HUES6 (cell line): ENCODE results near the gene ZBTB20.
"Not testable (repeated sequence)": the region's sequence is repeated elsewhere in the genome, so short reads cannot be mapped to it uniquely, and the experiment has no call there.

Experiments
- H3K27ac ChIP-seq: 2 replicates; pipeline ENCODE4 v1.7.0; 2013; ENCODE audit warnings: low read depth, mild to moderate bottlenecking, low read length, inconsistent platforms
- H3K27me3 ChIP-seq: 2 replicates; pipeline ENCODE4 v1.6.1; 2013; ENCODE audit warnings: low read length; ENCODE audit not compliant: control insufficient read depth, insufficient read depth
- H3K36me3 ChIP-seq: 2 replicates; pipeline ENCODE4 v1.6.1; 2013; ENCODE audit warnings: low read length; ENCODE audit not compliant: control insufficient read depth, insufficient read depth
- H3K4me1 ChIP-seq: 2 replicates; pipeline ENCODE4 v1.6.1; 2013; ENCODE audit warnings: low read length; ENCODE audit not compliant: control insufficient read depth, insufficient read depth
- H3K4me3 ChIP-seq: 2 replicates; pipeline ENCODE4 v1.5.1; 2013; ENCODE audit warnings: low read depth, low read length
- H3K9ac ChIP-seq: one replicate; pipeline ENCODE4 v1.6.1; 2013; ENCODE audit warnings: mild to moderate bottlenecking, low read length
- H3K9me3 ChIP-seq: 2 replicates; pipeline ENCODE4 v1.6.1; 2013; ENCODE audit warnings: low read depth, low read length; ENCODE audit not compliant: control insufficient read depth, insufficient read depth

ZBTB20 gene

DNA sequence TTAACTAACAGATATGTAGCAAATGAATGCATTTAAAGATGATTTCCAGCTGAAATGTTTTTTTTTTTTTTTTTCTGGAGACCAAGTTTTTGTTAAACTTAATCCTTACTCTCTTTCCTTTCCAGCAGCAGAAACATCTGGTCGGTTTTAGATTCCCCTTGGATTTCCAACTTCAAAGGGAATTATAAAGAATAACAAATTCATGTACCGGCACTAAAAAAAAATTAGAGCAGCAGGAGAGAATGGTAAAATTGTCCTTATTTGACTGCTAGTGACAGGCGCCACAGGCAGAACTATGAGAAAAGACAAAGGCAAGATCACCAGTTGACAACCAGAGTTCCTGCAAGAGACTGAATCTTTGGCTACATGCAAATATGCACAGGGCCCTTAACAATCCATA is 459.9 kb downstream of the ZBTB20 start:
- Histone ChIP-seq H3K4me1 (peaks cover 13% of the 10 kb centered on the region), H3K36me3 (no peaks in the 10 kb centered on the region), H3K9me3 (no peaks in the 10 kb centered on the region), H3K27ac (no peak overlapping the region), H3K4me3 (no peak overlapping the region), H3K27me3 (no peaks in the 10 kb centered on the region), H3K9ac (no peak overlapping the region)

DNA sequence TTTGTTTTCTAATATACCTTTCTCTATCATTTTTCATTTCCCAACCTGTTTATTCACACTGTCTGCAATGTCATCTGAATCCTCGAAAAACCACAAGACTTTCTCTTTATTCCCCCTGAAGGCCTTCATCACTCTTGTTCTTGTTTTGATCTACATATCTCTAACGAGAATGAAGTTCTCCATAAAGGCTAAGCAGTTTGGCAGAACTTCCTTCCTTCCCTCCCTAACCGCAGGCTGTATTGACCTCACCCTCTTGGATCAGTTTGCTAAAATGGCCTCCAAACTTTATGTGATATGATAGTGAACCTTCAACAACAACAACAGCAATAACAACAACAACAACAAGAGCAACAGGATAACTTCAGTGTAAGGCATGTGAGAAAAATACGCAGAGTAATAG is 460.5 kb downstream of the ZBTB20 start:
- H3K27me3 ChIP-seq = no peaks in the 10 kb centered on the region
- H3K9me3 ChIP-seq = no peaks in the 10 kb centered on the region
- no peak overlapping the region for H3K4me3 ChIP-seq
- H3K4me1 ChIP-seq = peaks cover 13% of the 10 kb centered on the region
- no peaks in the 10 kb centered on the region for H3K36me3 ChIP-seq
- H3K27ac ChIP-seq = no peak overlapping the region
- H3K9ac ChIP-seq = no peak overlapping the region

DNA sequence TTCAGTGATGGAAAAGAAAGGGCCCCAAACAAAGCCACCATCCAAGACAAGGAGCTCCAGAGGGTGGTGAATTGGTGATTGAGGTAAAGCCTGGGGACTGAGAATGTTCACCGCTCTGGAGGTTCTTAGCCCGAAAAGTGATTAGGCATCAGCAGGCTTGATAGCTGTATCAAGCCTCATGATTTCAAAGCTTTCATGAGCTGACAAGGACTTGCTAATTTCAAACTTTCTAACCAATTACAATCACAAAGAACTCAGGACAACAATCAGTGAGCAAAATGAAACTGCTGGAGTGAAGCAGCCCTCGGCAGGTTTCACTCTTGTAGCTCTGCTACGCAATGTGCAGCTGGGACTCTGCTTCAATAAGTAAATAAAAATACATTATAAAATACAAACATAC is 461.9 kb downstream of the ZBTB20 start:
- no peak overlapping the region for H3K4me3 ChIP-seq
- H3K9me3 ChIP-seq = no peaks in the 10 kb centered on the region
- no peaks in the 10 kb centered on the region for H3K27me3 ChIP-seq
- no peak overlapping the region for H3K27ac ChIP-seq
- no peak overlapping the region for H3K9ac ChIP-seq
- H3K36me3 ChIP-seq = no peaks in the 10 kb centered on the region
- H3K4me1 ChIP-seq = peaks cover 13% of the 10 kb centered on the region

- Histone ChIP-seq H3K4me1 (peaks cover 4% of the 10 kb centered on the region), H3K9me3 (peaks cover 10% of the 10 kb centered on the region), H3K9ac (no peak overlapping the region), H3K36me3 (no peaks in the 10 kb centered on the region), H3K4me3 (no peak overlapping the region), H3K27ac (no peak overlapping the region), H3K27me3 (no peaks in the 10 kb centered on the region)
Observed at GRCh38 chr3:114680299-114680698, 466.8 kb downstream of the ZBTB20 start.

- not testable (repeated sequence) for H3K36me3 ChIP-seq, H3K4me1 ChIP-seq, H3K4me3 ChIP-seq, H3K9me3 ChIP-seq, H3K27me3 ChIP-seq, H3K27ac ChIP-seq, H3K9ac ChIP-seq
Observed at GRCh38 chr3:114679773-114680172, 467.3 kb downstream of the ZBTB20 start.

GRCh38 chr3:114675104-114675503 is 472.0 kb downstream of the ZBTB20 start:
- Histone ChIP-seq H3K36me3 (no peaks in the 10 kb centered on the region), H3K4me1 (peaks cover 18% of the 10 kb centered on the region; the same call in 1 of the 2 replicates), H3K27ac (no peak overlapping the region), H3K9me3 (peaks cover 10% of the 10 kb centered on the region), H3K4me3 (no peak overlapping the region), H3K27me3 (no peaks in the 10 kb centered on the region), H3K9ac (no peak overlapping the region)

DNA sequence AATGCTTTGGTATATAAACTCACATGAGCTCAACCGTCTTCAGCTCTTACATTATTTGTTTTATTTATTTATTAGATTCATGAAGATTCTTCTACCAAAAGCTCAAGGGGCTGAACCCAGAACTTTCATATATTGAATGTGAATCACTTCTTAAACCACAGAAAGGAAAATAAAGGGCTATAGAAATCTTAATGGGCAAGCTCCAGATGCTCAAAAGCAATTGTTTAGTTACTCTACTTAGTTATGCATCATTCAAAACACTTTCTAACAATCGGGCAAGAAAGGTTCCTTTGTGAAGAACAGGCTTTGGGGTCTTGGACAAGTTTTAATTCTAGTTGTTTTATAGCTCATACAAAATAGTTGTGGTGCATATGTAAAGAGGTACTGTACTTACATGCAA is 473.1 kb downstream of the ZBTB20 start:
- H3K27ac ChIP-seq = no peak overlapping the region
- H3K4me3 ChIP-seq = no peak overlapping the region
- H3K27me3 ChIP-seq = no peaks in the 10 kb centered on the region
- H3K9ac ChIP-seq = no peak overlapping the region
- no peaks in the 10 kb centered on the region for H3K36me3 ChIP-seq
- H3K4me1 ChIP-seq = peaks cover 18% of the 10 kb centered on the region; the same call in 1 of the 2 replicates
- peaks cover 7% of the 10 kb centered on the region for H3K9me3 ChIP-seq

DNA sequence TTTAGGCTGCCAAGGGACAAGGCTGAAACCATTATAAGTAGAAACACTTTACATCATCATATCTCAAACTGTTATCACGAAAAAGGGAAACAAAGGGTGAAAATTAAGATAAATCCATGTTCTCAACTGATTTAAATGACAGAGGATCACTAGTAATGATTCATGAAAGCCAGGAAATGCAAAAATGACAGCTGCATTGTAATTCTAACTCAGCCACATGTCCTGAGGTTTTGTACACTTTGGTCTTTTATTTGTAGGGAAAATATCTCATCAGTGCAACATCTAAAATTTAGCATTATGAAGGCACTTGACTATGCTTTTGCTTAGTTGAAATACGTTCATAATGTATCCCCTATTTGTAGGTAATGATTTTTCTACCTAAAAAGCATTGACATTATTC is 473.6 kb downstream of the ZBTB20 start:
- Histone ChIP-seq H3K27ac (no peak overlapping the region), H3K4me1 (peaks cover 18% of the 10 kb centered on the region; the same call in 1 of the 2 replicates), H3K9ac (no peak overlapping the region), H3K27me3 (no peaks in the 10 kb centered on the region), H3K9me3 (peaks cover 7% of the 10 kb centered on the region), H3K4me3 (no peak overlapping the region), H3K36me3 (no peaks in the 10 kb centered on the region)

DNA sequence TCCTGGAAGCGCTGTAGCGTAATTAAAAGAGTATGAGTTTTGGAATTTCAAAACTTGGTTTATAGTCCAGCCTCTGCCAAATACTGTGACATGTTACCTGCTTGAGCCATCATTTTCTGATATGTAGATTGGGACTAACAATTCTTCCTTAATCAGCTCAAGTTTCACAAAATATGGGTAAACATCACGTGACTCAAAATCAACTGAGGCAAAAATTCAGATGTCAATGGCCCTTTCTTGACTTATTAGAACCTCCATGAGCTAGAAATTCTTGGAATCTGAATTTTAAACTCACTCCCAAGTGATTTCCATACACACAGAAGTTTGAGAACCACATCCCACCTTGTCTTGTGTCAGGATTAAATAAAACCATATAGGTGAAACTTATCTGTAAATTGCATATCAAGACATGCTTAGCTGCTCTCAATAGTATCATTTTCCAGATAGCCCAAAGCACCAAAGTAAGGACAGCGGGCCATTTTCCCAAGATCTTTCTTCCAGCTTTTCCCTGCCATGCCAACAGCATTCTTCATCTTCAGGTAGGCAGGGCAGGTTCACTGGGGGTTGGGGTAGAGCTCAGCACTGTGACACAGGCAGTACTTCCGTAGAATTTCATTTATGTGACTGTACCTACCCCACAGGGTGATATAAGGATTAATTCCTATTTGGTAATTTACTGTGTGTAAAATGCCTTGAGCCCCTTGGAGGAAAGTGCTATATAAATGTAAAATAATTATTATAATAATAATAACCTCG is 474.2 kb downstream of the ZBTB20 start:
- Histone ChIP-seq H3K4me3 (no peak overlapping the region), H3K27ac (no peak overlapping the region), H3K9me3 (peaks cover 7% of the 10 kb centered on the region), H3K36me3 (no peaks in the 10 kb centered on the region), H3K9ac (no peak overlapping the region), H3K4me1 (peaks cover 18% of the 10 kb centered on the region; the same call in 1 of the 2 replicates), H3K27me3 (no peaks in the 10 kb centered on the region)

- Histone ChIP-seq H3K27me3 (no peaks in the 10 kb centered on the region), H3K4me1 (peaks cover 18% of the 10 kb centered on the region; the same call in 1 of the 2 replicates), H3K9ac (no peak overlapping the region), H3K9me3 (no peaks in the 10 kb centered on the region), H3K36me3 (no peaks in the 10 kb centered on the region), H3K27ac (no peak overlapping the region), H3K4me3 (no peak overlapping the region)
Observed at GRCh38 chr3:114671741-114672510, 475.2 kb downstream of the ZBTB20 start.

DNA sequence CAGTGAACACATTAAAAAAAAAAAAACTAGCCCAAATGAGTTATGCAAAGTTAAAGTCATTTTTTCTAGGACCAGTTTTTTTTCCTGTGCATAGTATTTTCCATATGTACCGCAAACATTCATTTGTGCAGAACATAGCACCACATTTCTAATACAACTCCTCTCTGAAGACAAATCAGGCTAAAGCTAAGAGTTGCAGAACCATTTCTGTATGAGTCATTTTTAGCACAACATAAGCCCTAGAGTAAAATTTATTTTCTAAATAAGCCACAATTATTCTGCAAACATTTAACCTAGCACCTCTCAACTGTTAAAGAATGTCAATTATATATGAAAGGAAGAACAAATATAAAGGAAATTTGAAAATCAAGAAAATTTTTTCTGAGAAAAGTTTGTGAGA is 477.5 kb downstream of the ZBTB20 start:
- no peaks in the 10 kb centered on the region for H3K36me3 ChIP-seq
- no peaks in the 10 kb centered on the region for H3K27me3 ChIP-seq
- H3K9ac ChIP-seq = no peak overlapping the region
- H3K9me3 ChIP-seq = no peaks in the 10 kb centered on the region
- no peak overlapping the region for H3K4me3 ChIP-seq
- no peak overlapping the region for H3K27ac ChIP-seq
- peaks cover 18% of the 10 kb centered on the region; the same call in 1 of the 2 replicates for H3K4me1 ChIP-seq
